OCI-LY7 (cell line): ENCODE results near the gene SGO2. TPM values are rescaled to one million over a fixed set of nuclear protein-coding genes. Genes with fewer than 3 reads are reported as not detected.
"Not testable (repeated sequence)": the region's sequence is repeated elsewhere in the genome, so short reads cannot be mapped to it uniquely, and the experiment has no call there.

ENCODE experiments used
- BruUV-seq: library from RNA; stranded (reverse); fragments of 400-500 nt; replicated peaks from 2 replicates; lab custom pipeline; 2021; lab: Mats Ljungman, UMichigan
- CTCF ChIA-PET: fragments of 300-600 bp; sonication (Branson Sonifier 250); formaldehyde crosslinking; loops from one replicate; lab custom pipeline; 2022; ENCODE audit warnings: antibody characterized with exemption; ENCODE audit not compliant: unreplicated experiment; lab: Charles Lee
- POLR2A ChIA-PET: fragments of 300-600 bp; sonication (Branson Sonifier 250); formaldehyde crosslinking; loops from one replicate; lab custom pipeline; 2022; ENCODE audit warnings: antibody characterized with exemption; lab: Charles Lee
- DNase-seq: peaks from one replicate; pipeline ENCODE4 v3.0.0-alpha.2; 2015; ENCODE audit warnings: low spot score
- H2AFZ ChIP-seq: fragments of 200-600 bp; sonication (generic), shearing (Covaris generic); 2 replicates; pipeline ENCODE4 v1.6.1; 2014; ENCODE audit warnings: mild to moderate bottlenecking, antibody characterized with exemption, low read length, moderate library complexity
- H3K27ac ChIP-seq: fragments of 200-600 bp; sonication (generic); 2 replicates; pipeline ENCODE4 v1.5.1; 2014; ENCODE audit warnings: mixed run types, low read depth, mild to moderate bottlenecking, moderate library complexity, low read length, inconsistent platforms; ENCODE audit not compliant: poor library complexity, severe bottlenecking
- H3K36me3 ChIP-seq: fragments of 200-600 bp; sonication (generic); 2 replicates; pipeline ENCODE4 v1.6.1; 2014; ENCODE audit warnings: mild to moderate bottlenecking, antibody characterized with exemption, low read length, moderate library complexity, mixed read lengths; ENCODE audit not compliant: insufficient read depth
- H3K4me1 ChIP-seq: fragments of 200-600 bp; sonication (generic); 2 replicates; pipeline ENCODE4 v1.5.1; 2014; ENCODE audit warnings: mild to moderate bottlenecking, low read length; ENCODE audit not compliant: insufficient read depth, poor library complexity, severe bottlenecking
- H3K4me2 ChIP-seq: fragments of 200-600 bp; sonication (generic); 2 replicates; pipeline ENCODE4 v1.6.1; 2014; ENCODE audit warnings: mild to moderate bottlenecking, low read length
- H3K4me3 ChIP-seq: fragments of 200-600 bp; sonication (generic); 2 replicates; pipeline ENCODE4 v1.5.1; 2014; ENCODE audit warnings: mild to moderate bottlenecking, low read depth, low read length; ENCODE audit not compliant: poor library complexity, severe bottlenecking
- H3K79me2 ChIP-seq: fragments of 200-600 bp; sonication (generic); 2 replicates; pipeline ENCODE4 v1.6.1; 2016; ENCODE audit warnings: low read depth, mild to moderate bottlenecking, low read length, moderate library complexity, mixed read lengths; ENCODE audit not compliant: insufficient read depth
- H3K9me2 ChIP-seq: fragments of 200-600 bp; sonication (generic); 2 replicates; pipeline ENCODE4 v1.6.1; 2016; ENCODE audit warnings: mild to moderate bottlenecking, low read length, mixed read lengths; ENCODE audit not compliant: insufficient read depth
- H3K9me3 ChIP-seq: fragments of 200-600 bp; sonication (generic); 2 replicates; pipeline ENCODE4 v1.6.1; 2014; ENCODE audit warnings: mild to moderate bottlenecking, mixed run types, low read length, mixed read lengths
- H4K20me1 ChIP-seq: fragments of 200-600 bp; sonication (generic); 2 replicates; pipeline ENCODE4 v1.6.1; 2014; ENCODE audit warnings: mild to moderate bottlenecking, antibody characterized with exemption, low read length, moderate library complexity, mixed read lengths; ENCODE audit not compliant: insufficient read depth
- CTCF ChIP-seq: fragments of 200-600 bp; sonication (generic); conservative IDR thresholded peaks from 2 replicates; pipeline ENCODE4 v1.5.1; 2014; ENCODE audit warnings: mild to moderate bottlenecking, antibody characterized with exemption, low read length, moderate library complexity, mixed read lengths
- EZH2phosphoT487 ChIP-seq: fragments of 200-600 bp; sonication (generic); IDR thresholded peaks from 2 replicates; pipeline ENCODE4 v1.6.1; 2018; ENCODE audit warnings: low read depth, borderline replicate concordance, mild to moderate bottlenecking, mixed run types, antibody characterized with exemption, low read length, moderate library complexity, mixed read lengths
- intact Hi-C: fragments of 100-400 bp; cut with micrococcal nuclease; formaldehyde crosslinking; loops from one replicate; pipeline ENCODE4 v1.10.0; 2022; ENCODE audit not compliant: unreplicated experiment
- total RNA-seq, 2 experiments: library from RNA; depleted of rRNA in 1 of 2; stranded (reverse); fragments of >200 nt in 1 of 2; shearing (Covaris generic) in 1 of 2; gene quantifications; 2 replicates each; pipeline ENCODE4 v1.2.3, GENCODE V29; 2014 to 2022

The SGO2 gene
- total RNA-seq, 2 experiments from 2014 or later = 29.3 to 55.3 TPM

- H3K36me3 ChIP-seq = no peaks in the 10 kb centered on the region
- no peaks in the 10 kb centered on the region for H3K9me3 ChIP-seq
- H3K9me2 ChIP-seq = no peaks in the 10 kb centered on the region
- POLR2A ChIA-PET = interaction anchor here (0.6 kb wide), 1 partner anchor 1281 kb away, joined by 5 read pairs; no protein-coding TSS in a partner anchor
- H3K4me2 ChIP-seq = no peak overlapping the region
- CTCF ChIA-PET = no interaction called here
- intact Hi-C loops = no loop called here
- no peaks in the 10 kb centered on the region for H3K79me2 ChIP-seq
- H3K27ac ChIP-seq = no peak overlapping the region
- H3K4me3 ChIP-seq = no peak overlapping the region
- no peaks in the 10 kb centered on the region for H3K4me1 ChIP-seq
- H4K20me1 ChIP-seq = no peaks in the 10 kb centered on the region
- no peak for TF ChIP-seq EZH2phosphoT487
- TF ChIP-seq CTCF = no peak
- no peak overlapping the region for H2AFZ ChIP-seq
- DNase-seq = no peak
- BruUV-seq = no TSS peak
Measured at GRCh38 chr2:200625282-200625681, 99.3 kb downstream of the SGO2 start.

GRCh38 chr2:200625958-200626363 lies 100.0 kb downstream of the SGO2 start:
- TF ChIP-seq EZH2phosphoT487 (no peak), CTCF (no peak)
- no peaks in the 10 kb centered on the region for H3K9me3 ChIP-seq
- no peaks in the 10 kb centered on the region for H3K9me2 ChIP-seq
- CTCF ChIA-PET = no interaction called here
- POLR2A ChIA-PET = interaction anchor here (0.6 to 1.2 kb wide), 3 partner anchors 9 to 1280 kb away, joined by 3 to 5 read pairs (median 4); no protein-coding TSS in a partner anchor
- H4K20me1 ChIP-seq = no peaks in the 10 kb centered on the region
- H3K27ac ChIP-seq = no peak overlapping the region
- H3K4me1 ChIP-seq = no peaks in the 10 kb centered on the region
- H3K36me3 ChIP-seq = no peaks in the 10 kb centered on the region
- BruUV-seq = no TSS peak
- DNase-seq = no peak
- H3K4me3 ChIP-seq = no peak overlapping the region
- H3K4me2 ChIP-seq = no peak overlapping the region
- intact Hi-C loops = no loop called here
- no peak overlapping the region for H2AFZ ChIP-seq
- H3K79me2 ChIP-seq = no peaks in the 10 kb centered on the region

GRCh38 chr2:200627110-200627770 lies 101.2 kb downstream of the SGO2 start:
- no peak overlapping the region for H2AFZ ChIP-seq
- H3K4me2 ChIP-seq = no peak overlapping the region
- H4K20me1 ChIP-seq = no peaks in the 10 kb centered on the region
- no peaks in the 10 kb centered on the region for H3K9me2 ChIP-seq
- no TSS peak for BruUV-seq
- TF ChIP-seq EZH2phosphoT487 (no peak), CTCF (no peak)
- H3K79me2 ChIP-seq = no peaks in the 10 kb centered on the region
- no peaks in the 10 kb centered on the region for H3K36me3 ChIP-seq
- ChIA-PET CTCF (no interaction called here), POLR2A (no interaction called here)
- intact Hi-C loops = no loop called here
- H3K4me1 ChIP-seq = no peaks in the 10 kb centered on the region
- no peak for DNase-seq
- no peak overlapping the region for H3K27ac ChIP-seq
- H3K4me3 ChIP-seq = no peak overlapping the region
- H3K9me3 ChIP-seq = no peaks in the 10 kb centered on the region

GRCh38 chr2:200628461-200628860 lies 102.5 kb downstream of the SGO2 start:
- H3K9me2 ChIP-seq, H4K20me1 ChIP-seq, H3K27ac ChIP-seq, BruUV-seq, CTCF ChIA-PET, H3K4me1 ChIP-seq, DNase-seq, H3K4me3 ChIP-seq, H3K36me3 ChIP-seq, H3K9me3 ChIP-seq, POLR2A ChIA-PET, intact Hi-C loops, H2AFZ ChIP-seq, H3K79me2 ChIP-seq, H3K4me2 ChIP-seq: not testable (repeated sequence)
